ENCODE data around the gene CLEC10A.

DNA sequence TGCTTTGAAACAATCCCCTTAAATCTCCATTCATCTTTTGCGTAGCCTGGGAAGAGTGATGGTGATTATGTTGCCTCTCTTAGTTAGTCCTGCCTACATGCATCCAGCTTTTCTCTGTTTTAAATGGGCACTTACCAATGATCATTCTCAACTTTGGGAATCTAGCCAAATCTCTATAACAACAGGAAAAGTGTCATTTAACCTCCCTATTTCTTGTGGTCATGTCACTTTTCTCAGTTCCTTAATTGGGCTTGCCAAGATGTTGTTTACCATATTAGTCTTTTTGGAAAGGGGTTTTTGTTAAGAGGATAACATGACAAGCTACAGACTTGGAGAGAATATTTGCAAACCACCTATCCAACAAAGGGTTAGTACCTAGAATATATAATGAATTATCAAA, 15.6 kb upstream of the CLEC10A start:
- TF ChIP-seq, protein P1, sequence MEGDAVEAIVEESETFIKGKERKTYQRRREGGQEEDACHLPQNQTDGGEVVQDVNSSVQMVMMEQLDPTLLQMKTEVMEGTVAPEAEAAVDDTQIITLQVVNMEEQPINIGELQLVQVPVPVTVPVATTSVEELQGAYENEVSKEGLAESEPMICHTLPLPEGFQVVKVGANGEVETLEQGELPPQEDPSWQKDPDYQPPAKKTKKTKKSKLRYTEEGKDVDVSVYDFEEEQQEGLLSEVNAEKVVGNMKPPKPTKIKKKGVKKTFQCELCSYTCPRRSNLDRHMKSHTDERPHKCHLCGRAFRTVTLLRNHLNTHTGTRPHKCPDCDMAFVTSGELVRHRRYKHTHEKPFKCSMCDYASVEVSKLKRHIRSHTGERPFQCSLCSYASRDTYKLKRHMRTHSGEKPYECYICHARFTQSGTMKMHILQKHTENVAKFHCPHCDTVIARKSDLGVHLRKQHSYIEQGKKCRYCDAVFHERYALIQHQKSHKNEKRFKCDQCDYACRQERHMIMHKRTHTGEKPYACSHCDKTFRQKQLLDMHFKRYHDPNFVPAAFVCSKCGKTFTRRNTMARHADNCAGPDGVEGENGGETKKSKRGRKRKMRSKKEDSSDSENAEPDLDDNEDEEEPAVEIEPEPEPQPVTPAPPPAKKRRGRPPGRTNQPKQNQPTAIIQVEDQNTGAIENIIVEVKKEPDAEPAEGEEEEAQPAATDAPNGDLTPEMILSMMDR (conservative IDR thresholded peaks at IDR 0.05; ENCODE audit: low read length): no peak
- no peak for TF ChIP-seq EZH2phosphoT487 (IDR thresholded peaks at IDR 0.05; ENCODE audit: borderline replicate concordance)
